ENCODE data around the gene KTN1.

Gene KTN1, protein sequence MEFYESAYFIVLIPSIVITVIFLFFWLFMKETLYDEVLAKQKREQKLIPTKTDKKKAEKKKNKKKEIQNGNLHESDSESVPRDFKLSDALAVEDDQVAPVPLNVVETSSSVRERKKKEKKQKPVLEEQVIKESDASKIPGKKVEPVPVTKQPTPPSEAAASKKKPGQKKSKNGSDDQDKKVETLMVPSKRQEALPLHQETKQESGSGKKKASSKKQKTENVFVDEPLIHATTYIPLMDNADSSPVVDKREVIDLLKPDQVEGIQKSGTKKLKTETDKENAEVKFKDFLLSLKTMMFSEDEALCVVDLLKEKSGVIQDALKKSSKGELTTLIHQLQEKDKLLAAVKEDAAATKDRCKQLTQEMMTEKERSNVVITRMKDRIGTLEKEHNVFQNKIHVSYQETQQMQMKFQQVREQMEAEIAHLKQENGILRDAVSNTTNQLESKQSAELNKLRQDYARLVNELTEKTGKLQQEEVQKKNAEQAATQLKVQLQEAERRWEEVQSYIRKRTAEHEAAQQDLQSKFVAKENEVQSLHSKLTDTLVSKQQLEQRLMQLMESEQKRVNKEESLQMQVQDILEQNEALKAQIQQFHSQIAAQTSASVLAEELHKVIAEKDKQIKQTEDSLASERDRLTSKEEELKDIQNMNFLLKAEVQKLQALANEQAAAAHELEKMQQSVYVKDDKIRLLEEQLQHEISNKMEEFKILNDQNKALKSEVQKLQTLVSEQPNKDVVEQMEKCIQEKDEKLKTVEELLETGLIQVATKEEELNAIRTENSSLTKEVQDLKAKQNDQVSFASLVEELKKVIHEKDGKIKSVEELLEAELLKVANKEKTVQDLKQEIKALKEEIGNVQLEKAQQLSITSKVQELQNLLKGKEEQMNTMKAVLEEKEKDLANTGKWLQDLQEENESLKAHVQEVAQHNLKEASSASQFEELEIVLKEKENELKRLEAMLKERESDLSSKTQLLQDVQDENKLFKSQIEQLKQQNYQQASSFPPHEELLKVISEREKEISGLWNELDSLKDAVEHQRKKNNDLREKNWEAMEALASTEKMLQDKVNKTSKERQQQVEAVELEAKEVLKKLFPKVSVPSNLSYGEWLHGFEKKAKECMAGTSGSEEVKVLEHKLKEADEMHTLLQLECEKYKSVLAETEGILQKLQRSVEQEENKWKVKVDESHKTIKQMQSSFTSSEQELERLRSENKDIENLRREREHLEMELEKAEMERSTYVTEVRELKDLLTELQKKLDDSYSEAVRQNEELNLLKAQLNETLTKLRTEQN (N-terminal part only)

DNA sequence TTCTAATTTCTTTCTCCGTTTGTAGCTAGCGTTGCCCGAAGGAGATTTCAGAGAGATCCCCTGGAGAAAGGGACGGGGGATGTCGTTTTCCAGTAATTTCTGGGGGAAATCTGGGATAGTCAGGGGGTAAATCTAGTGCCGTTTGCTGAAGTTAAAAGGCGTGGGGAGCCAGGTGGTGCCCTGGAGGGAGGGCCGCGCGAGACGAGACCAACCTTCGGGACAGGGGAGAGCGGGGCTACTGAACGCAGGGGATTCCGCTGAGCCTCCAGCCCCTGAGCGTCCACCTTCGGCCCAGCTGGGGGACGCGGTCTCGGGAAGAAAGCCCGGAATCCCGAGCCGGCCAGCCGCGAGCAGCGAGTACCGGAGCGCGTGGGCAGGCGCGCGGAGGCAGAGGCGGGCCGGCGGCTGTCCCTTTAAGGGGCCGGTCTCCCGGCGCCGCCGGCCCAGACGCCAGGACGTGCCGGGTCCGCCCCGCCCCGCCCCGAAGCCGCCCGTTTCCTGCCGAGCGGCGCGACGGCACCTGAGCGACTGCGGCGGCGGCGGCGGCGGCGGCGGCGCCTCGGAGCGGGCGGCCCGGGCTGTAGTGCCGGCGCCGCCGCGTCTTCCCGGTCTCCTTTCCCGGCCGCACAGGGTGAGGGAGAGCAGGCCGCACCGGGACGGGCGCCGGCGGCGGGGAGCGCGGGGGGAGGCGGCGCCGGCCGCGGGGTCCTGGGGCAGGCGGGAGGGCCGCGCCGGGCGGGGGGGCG lies at the start of gene KTN1:
Gene KTN1, plus strand, starts transcription at position 484 of the 746 bp plus-strand sequence. CDS start 31,842 bp downstream, outside the sequence.
- peak; percentile 74 to 77 for DNase-seq (ENCODE audit: low read depth in 2 of 2)

DNA sequence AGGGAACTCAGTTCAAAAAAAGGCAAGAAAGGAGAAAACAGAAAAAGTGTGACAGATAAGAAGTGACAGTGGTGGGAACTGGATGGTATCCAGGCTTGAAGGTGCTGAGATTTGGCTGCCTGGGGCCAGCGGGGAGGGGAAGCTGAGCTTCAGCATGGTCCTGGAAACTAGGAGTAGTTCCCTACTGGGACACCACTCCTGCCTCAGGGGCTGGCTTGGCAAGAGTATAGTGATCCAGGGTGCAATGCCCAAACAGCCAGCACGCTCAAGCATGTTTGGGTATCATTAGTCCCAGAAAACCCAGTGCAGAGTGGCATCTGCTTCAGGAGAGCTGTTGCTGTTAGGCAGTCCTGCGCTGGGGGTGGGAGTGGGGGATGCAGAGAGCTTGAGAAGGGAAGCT lies 49.5 kb upstream of the KTN1 start:
- no peak for DNase-seq (ENCODE audit: low read depth in 2 of 2)

DNA sequence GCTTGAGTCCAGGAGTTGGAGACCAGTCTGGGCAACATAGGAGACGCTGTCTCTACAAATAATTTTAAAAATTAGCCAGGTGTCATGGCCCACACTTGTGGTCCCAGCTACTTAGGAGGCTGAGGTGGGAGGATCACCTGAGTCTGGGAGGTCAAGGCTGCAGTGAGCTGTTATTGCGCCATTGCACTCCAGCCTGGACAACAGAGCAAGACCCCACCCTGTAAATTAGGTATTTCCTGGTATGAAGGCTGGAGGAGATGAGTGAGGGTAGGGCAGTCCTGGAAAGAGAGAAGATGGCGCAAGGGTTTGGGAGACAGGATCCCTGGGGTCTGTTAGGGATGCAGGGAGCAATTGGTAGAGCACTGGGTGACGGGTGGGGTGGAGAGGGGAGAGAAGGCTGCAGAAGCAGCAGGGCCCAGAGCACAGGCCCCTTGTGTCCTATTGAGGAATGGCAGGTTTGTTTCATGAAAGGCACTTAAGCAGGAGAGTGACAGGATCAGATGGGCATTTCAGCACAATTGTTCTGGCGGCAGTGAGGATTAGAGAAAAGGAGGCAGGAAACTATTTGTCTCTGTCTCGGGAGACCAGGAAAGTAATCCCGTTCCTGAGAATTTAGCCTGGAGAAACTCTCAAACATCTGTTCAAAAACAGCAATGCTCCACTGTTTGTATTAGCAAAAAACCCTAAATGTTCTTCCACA lies 47.2 kb upstream of the KTN1 start:
- DNase-seq (ENCODE audit: low read depth in 2 of 2) = no peak

DNA sequence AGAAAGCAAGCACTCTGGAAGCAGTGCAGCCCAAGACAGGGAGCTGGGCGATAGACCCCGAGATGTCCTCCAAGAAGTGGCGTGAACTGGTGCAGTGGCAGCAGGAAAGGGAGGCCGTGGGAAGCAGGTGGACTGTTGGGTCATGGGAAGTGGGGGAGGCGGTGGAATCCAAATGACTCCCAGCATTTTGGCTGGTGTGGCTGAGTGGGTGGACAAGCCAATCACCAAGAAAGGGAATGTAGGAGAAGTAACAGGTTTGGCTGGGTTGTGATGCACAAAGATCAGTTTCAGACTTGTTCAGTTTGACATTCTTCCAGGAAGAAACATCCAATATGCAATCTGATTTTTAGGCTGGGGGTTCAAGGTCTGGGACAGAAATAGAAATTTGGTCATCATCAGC lies 46.0 kb upstream of the KTN1 start:
- DNase-seq (ENCODE audit: low read depth in 2 of 2) = no peak

DNA sequence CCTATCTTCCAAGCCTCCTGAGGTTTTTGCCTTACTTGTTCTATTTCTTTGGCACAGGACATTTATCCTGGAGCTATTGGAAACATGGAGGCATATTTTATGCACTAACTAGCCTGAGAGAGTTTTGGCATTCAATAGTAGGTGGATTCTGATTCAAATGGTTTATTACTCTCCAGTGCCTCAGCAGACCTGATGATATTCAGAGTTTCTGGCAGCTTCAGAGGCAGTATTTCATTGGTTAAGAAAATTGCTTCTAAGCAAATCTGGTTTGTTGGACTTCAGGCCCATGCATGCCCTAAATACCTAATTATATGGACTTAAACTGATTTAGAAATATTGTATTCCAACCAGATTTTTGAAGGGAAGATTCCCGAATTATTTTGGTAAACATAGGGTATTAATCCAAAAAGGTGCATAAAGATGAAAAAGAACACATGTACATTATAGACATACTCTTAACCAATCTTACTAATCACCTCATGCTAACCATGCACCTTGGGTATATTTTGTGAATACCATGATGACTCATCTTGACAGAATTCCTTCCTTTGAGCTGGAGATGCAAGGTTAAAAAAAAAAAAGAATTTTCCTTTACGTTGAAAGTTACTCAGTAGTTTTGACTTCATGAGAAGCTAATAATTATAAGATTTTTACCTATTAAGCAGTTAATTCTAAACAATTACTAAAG lies 44.3 kb upstream of the KTN1 start:
- DNase-seq (ENCODE audit: low read depth in 2 of 2) = no peak

DNA sequence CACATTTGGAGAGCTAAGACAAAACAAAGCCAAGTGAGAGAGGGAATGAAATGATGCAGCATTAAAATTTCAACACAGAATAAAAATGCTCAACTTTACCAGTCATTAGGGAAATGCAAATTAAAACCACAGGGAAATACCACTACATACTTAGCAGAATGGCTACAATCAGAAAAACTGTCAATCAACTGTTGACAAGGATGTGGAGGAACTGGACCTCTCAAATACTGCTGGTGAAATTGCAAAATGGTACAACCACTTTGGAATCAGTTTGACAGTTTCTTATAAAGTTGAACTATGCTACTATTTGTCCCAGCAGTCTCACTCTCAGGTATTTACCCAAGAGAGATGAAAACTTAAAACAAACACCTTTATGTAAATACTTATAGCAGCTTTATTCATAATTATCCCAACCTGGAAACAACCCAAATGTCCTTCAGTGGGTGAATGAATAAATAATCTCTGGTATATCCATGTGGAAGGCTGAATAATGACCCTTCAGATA lies 43.8 kb upstream of the KTN1 start:
- no peak for DNase-seq (ENCODE audit: low read depth in 2 of 2)

DNA sequence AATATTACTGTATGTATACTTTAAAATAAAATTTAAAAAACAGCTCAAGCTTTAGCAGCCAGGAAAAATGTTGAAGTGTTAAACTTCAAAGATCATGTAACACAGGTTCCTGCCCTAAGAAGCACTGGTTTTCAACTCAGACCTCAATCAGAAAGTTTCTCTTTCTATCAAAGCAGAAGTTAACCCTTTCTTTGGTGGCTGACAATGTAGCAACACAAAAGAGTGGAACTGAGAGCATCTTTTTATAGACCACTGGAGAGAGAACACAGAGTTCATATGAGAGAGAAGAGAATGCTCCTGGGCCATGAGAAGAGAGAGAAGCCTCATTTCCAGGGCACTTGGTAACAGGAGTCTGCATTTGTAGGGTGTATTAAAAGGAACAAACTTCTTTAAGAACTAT lies 42.2 kb upstream of the KTN1 start:
- DNase-seq (ENCODE audit: low read depth in 2 of 2) = no peak

DNA sequence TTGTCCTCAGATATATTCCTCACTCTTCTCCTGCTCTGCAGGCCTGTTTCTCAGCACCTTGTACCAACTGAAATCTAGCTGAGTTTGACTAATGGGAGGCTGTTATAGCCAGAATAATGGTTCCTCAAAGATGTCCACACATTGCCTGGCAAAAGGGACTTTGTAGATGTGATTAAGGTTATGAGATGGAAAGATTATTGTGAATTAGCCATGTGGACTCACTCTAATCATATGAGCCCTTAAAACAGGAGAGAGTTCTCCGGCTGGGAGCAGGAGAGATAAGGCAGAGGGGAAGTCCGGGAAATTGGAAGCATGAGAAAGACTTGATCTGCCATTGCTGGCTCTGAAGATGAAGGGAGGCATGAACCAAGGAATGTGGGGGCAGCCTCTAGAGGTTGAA lies 40.0 kb upstream of the KTN1 start:
- DNase-seq (ENCODE audit: low read depth in 2 of 2) = no peak

DNA sequence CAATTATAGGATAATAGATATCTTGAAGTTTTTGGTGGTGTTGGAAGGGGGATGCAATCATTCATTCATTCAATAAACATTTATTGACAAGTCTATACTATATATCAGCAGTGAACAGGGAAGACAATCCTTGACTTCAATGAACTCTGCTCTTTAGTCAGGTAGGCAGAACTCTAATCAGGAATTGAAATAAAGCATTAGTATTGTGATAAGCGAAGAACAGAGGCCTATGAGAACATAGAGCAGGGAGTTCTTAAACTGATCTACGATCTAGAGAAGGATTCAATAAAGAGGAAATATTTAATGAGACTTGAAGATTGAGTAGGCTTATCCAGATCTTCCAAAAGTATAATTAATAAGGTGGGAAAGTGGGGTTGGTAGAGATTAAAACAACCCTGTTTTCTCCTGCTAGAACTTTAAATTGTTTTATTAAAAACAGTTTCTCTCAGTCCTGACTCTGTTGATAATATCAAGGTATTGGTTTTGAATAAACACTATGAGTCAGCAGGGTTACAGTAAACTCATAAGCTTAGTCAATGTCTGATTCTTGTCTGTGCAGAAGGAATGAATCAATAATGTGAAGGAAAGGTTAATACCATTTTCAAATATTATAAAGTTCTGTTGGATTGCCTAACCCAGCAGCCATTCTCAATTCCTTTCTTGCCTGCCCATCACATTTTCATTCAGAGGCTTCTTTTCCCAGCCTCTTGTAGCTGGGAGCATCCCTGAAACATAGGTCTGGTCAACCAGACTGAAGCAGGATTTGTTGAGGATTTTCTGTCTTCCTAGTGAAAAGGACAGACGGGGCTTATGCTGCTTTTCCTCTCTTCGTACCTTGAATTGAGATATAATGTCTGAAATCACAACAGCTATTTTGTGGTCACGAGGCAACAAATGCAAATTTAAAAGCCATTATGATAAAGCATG lies 38.9 kb upstream of the KTN1 start:
- DNase-seq (ENCODE audit: low read depth in 2 of 2) = no peak

DNA sequence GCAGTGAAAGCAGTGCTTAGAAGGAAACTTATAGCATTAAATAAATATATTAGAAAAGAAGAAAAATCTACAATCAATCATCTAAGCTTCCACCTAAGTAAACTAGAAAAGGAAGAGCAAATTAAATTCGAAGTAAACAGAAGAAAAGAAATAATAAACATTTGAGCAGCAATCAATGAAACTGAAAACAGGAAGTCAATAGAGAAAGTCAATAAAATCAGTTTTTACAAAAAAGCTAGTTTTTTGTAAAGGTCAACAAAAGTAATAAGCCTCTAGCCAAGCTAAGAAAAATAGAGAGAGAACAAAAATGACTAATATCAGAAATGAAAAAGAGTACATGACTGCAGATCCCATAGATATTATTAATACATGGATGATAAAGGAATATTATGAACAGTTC lies 34.2 kb upstream of the KTN1 start:
- DNase-seq (ENCODE audit: low read depth in 2 of 2) = no peak

DNA sequence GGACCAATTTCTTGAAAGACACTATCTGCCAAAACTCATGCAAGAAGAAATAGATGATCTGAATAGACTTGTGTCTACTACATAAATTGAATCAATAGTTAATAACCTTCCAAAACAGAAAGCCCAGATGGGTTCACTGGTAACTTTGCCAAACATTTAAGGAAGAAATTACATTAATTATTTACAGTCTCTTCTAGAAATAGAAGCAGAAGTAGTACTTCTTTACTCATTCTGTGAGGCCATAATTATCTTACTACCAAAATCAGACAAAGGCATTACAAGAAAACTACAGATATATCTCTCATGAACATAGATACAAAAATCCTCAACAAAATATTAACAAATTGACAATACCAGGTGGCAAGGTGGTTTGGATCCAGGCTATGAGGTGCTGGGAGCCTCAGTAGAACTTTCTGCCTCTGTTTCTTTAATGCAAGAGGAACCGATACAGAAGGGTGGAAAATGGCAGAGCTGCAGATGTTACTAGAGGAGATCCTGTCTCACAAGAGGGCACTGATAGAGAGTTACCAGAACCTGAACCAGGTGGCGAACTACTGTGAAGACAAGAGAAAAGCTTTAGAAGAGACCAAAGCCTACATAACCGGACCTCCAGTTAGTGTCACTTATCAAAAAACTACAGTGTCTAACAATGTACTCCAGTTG lies 33.7 kb upstream of the KTN1 start:
- DNase-seq (ENCODE audit: low read depth in 2 of 2) = no peak

DNA sequence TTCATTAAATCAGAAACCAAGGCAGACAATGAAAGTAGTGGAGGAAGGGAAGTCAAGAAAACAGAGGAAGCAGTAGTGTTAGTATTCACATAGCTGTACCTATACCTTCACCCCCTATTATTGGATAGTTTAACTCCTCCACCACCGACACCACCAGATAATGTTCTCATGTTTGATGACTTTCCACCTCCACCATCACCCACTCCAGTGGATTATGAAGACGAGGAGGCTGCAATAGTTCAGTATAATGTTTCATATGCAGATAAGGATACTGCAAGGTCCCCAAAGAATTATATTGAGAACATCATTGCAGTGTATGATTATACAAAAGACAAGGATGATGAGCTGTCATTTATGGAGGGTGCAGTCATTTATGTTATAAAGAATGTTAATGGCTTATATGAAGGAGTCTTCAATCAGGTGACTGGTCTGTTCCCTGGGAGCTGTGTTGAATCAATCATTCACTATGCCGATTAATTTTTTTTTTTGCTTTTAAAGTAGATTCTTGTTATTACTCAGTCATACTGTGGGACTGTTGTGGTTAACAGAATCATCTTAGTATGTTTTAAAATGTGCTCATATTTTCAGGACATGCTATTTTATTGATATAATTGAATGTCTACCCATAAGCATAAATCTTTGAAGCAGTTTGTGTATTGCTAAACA lies 32.2 kb upstream of the KTN1 start:
- DNase-seq (ENCODE audit: low read depth in 2 of 2) = no peak

DNA sequence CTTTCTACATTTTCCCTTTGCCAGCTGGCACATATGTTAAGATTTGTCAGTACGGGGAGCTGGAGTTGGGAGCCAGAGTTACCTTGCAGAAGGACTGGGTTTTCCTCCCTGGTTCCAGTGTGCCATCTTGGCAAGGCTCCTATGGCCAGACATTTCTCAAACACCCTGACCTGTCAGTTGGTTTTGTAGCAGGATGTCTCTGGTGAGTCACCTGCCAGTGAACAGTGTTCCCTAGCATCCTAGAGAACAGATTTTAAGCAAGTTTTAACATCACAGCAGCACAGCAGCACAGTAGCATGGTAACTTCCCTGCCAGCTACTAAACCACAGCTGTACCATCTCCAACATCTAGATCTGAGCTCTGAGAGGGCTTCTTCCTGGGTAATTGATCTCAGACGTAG lies 26.2 kb upstream of the KTN1 start:
- no peak for DNase-seq (ENCODE audit: low read depth in 2 of 2)

DNA sequence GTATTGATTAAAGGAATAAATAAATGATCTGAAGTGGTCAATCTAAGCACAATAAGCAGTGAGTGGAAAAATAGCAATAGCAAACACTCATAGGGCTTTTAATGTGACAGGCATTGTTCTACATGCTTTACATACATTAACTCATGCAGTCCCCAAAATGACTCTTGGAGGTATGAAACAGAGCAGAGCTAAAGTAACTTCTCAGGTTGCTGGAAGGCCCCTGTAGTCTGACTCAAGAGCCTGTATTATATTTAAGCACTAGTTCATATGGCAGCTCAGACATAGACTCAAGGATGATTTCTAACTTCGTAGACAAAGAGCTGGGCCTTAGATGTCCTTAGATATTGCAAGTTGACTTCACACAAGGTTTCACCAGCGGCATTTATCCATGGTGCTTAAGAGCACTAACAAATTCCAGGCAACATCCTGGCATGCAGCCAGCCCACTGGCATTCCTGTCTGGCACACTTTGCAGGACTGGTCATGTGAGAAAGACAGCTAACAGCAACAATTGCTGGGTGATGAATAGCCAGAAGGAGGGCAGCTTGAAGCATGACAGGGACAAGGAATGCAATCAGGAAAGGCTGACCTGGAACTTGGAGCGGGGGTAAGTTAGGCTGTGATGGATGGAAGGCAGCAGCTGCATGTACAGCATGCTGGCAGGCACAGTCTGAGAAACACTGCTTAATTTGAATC lies 22.9 kb upstream of the KTN1 start:
- no peak for DNase-seq (ENCODE audit: low read depth in 2 of 2)

DNA sequence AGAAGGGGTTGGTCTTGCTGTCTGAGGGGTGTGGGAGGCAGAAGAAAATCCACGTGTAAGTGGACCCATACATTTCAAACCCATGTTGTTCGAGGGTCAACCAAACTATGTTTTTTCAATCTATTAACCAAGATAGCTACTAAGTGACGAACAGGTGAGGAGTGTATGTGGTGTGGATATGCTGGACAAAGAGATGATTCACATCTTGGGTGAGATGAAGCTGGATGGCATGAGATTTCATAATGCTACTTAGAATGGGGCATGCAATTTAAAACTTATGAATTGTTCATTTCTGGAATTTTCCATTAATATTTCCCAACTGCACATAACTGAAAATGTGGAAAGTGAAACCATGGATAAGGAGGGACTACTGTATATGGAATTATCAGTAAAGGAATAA lies 17.9 kb upstream of the KTN1 start:
- no peak for DNase-seq (ENCODE audit: low read depth in 2 of 2)

DNA sequence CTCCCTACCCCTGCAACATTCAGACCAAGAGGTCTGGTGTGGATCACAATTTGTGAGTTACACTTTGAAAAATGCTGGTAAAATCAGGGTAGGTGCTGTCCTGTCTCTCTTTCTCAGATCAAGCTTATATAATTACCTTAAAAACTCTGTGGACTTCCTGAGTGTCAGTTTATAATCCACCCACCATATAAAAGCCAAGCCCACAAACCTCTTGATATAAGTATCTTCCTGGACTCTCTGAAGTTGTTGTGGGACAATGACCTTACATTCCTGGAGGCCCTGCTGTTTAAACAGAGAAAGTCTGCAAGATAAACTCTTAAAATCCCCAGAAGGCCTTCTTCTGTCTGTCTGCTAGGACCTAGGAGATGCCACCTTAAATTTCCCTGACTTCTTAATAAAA lies 11.4 kb upstream of the KTN1 start:
- no peak for DNase-seq (ENCODE audit: low read depth in 2 of 2)
